Suprapubic skin (tissue), 4 donors: ENCODE results near the gene NEDD9. TPM values are rescaled to one million over a fixed set of nuclear protein-coding genes. Genes with fewer than 3 reads are reported as not detected.

Source experiments
- DNase-seq, 2 donors: peaks; one replicate each; pipeline ENCODE4 v3.0.0-alpha.2; 2019; ENCODE audit warnings: low spot score in 2 of 2
- H3K27ac ChIP-seq: fragments of 200-600 bp; sonication (generic); one replicate; pipeline ENCODE4 v1.5.1; 2019
- H3K27me3 ChIP-seq: fragments of 200-600 bp; sonication (generic); one replicate; pipeline ENCODE4 v1.5.1; 2019
- H3K36me3 ChIP-seq: fragments of 200-600 bp; sonication (generic); one replicate; pipeline ENCODE4 v1.5.1; 2019
- H3K4me1 ChIP-seq: fragments of 200-600 bp; sonication (generic); one replicate; pipeline ENCODE4 v1.5.1; 2019
- H3K4me3 ChIP-seq: fragments of 200-600 bp; sonication (generic); one replicate; pipeline ENCODE4 v1.5.1; 2019; ENCODE audit warnings: mild to moderate bottlenecking
- H3K9me3 ChIP-seq: fragments of 200-600 bp; sonication (generic); one replicate; pipeline ENCODE4 v1.5.1; 2019
- EP300 ChIP-seq: sonication (generic); formaldehyde crosslinking; IDR thresholded peaks from one replicate; pipeline ENCODE4 v1.6.1; 2017; ENCODE audit warnings: antibody characterized with exemption
- POLR2A ChIP-seq, 2 donors: fragments of 450-650 bp; IDR thresholded peaks; one replicate each; pipeline ENCODE4 v1.6.1; 2017; ENCODE audit warnings: antibody characterized with exemption in 2 of 2, mild to moderate bottlenecking in 2 of 2, moderate library complexity in 2 of 2
- POLR2AphosphoS5 ChIP-seq, 3 donors: sonication (generic); formaldehyde crosslinking; IDR thresholded peaks; one replicate each; pipeline ENCODE4 v1.6.1; 2017; ENCODE audit warnings: antibody characterized with exemption in 3 of 3
- WGBS: methylation state at CpG from one replicate; pipeline ENCODE4 v1.1.5; 2018; 5-methylcytosine and 5-hydroxymethylcytosine counted together
- total RNA-seq, 4 donors: library from RNA; depleted of rRNA; stranded (reverse); fragments of >200 nt; gene quantifications; one replicate each; pipeline ENCODE4 v1.1.0, GENCODE V29; 2016
- TF ChIP-seq, protein P1 (sequence below), 2 donors: fragments of 200-600 bp in 1 of 2; fragments of 450-650 bp in 1 of 2; sonication (generic) in 1 of 2; IDR thresholded peaks; one replicate each; pipeline ENCODE4 v1.5.1; 2016 to 2019; ENCODE audit warnings: antibody characterized with exemption in 2 of 2, mild to moderate bottlenecking in 1 of 2, moderate library complexity in 1 of 2

The NEDD9 gene
- total RNA-seq, 4 donors from 2014 or later = 18.3 to 29.8 (median 22.4) TPM

DNA sequence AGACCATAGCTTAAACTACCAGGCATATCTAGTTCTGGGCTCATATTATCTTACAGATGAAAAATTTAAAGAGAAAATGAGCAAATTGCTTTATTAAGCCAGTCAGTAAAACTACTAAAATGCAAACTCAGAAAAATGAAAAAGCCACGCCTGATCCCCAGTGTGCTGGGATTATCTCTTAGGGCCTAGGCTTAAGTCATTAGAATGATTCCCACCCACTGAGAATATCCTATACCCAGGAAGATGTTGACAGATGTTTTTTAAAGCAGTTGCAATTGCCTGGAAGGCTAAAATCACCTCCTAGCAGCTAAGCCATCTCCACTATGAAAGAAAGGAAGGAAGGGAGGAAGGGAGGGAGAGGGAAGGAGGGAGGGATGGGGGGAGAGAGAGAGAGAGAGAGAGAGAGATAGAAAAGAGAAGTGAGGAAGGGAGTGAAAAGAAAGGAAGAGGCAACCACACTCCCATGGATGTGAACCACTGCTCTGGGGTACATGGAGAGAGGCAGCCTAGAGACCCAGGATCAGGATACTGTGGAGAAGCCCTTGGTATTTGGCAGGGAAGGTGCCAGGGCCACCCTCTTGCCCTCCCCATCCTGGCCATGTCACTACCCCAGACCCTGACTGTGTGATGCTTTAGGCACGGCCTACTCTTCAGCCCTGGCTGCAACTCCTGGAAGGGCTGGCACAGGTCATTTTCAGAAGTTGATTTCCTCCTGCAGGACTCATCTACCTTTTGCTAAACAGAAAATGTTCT is 21.9 kb downstream of the NEDD9 start:
- peaks cover 4% of the 10 kb centered on the region for H3K36me3 ChIP-seq
- H3K4me1 ChIP-seq = peaks cover 94% of the 10 kb centered on the region
- WGBS = 75% methylated on average over 2 of the region's 2 CpGs
- TF ChIP-seq, protein P1, sequence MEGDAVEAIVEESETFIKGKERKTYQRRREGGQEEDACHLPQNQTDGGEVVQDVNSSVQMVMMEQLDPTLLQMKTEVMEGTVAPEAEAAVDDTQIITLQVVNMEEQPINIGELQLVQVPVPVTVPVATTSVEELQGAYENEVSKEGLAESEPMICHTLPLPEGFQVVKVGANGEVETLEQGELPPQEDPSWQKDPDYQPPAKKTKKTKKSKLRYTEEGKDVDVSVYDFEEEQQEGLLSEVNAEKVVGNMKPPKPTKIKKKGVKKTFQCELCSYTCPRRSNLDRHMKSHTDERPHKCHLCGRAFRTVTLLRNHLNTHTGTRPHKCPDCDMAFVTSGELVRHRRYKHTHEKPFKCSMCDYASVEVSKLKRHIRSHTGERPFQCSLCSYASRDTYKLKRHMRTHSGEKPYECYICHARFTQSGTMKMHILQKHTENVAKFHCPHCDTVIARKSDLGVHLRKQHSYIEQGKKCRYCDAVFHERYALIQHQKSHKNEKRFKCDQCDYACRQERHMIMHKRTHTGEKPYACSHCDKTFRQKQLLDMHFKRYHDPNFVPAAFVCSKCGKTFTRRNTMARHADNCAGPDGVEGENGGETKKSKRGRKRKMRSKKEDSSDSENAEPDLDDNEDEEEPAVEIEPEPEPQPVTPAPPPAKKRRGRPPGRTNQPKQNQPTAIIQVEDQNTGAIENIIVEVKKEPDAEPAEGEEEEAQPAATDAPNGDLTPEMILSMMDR (IDR thresholded peaks at IDR 0.05) = no peak
- TF ChIP-seq EP300 (no peak), POLR2AphosphoS5 (IDR thresholded peaks at IDR 0.05) (no peak), POLR2A (IDR thresholded peaks at IDR 0.05) (no peak)
- H3K4me3 ChIP-seq = no peak overlapping the region
- H3K27me3 ChIP-seq = no peaks in the 10 kb centered on the region
- DNase-seq = no peak
- peak overlapping the region; percentile 42 for H3K27ac ChIP-seq
- no peaks in the 10 kb centered on the region for H3K9me3 ChIP-seq

DNA sequence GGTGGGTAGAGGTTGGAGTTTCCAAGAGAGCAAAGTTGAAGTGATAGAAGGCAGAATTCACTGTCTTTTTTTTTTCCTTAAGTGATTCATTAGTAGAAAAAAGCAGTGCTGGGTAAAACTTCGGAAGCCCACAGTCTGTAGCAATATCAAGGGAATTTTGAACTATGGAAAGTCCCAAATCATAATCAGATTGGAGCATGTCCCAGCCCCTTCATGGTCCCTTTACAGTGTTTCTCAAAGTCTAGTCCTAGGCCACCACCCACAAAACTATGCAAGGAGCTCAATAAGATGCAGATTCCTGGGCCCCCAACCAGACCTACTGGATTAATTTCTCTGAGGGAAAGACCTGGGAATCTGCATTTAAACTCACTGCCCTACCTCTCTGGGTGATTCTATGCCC is 22.6 kb downstream of the NEDD9 start:
- peaks cover 88% of the 10 kb centered on the region for H3K4me1 ChIP-seq
- H3K4me3 ChIP-seq = no peak overlapping the region
- TF ChIP-seq EP300 = no peak
- WGBS = 43% methylated on average over 1 of the region's 1 CpG
- no peaks in the 10 kb centered on the region for H3K27me3 ChIP-seq
- no peaks in the 10 kb centered on the region for H3K9me3 ChIP-seq
- H3K27ac ChIP-seq = no peak overlapping the region
- DNase-seq = no peak
- peaks cover 4% of the 10 kb centered on the region for H3K36me3 ChIP-seq

DNA sequence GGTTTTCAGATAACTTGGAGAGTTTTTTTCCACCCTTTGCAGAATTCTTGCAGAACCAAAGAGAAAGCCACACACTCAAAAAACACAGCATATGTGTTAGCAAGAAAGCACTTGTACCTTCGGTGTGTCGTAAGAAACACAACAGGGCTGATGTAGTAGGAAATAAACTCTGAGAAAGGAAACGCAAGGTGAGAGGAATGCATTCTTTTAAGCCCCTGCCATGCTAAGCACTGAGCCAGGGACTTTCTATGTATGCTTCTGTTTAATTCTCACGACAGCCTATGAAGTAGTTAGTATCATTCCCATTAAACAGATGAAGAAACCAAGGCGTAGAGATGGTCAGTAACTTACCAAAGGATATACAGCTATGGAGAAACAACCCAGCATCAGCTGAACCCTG is 23.1 kb downstream of the NEDD9 start:
- H3K36me3 ChIP-seq = peaks cover 4% of the 10 kb centered on the region
- TF ChIP-seq EP300 (no peak), POLR2A (IDR thresholded peaks at IDR 0.05) (no peak), POLR2AphosphoS5 (IDR thresholded peaks at IDR 0.05) (no peak)
- TF ChIP-seq, protein P1 (IDR thresholded peaks at IDR 0.05) = no peak

DNA sequence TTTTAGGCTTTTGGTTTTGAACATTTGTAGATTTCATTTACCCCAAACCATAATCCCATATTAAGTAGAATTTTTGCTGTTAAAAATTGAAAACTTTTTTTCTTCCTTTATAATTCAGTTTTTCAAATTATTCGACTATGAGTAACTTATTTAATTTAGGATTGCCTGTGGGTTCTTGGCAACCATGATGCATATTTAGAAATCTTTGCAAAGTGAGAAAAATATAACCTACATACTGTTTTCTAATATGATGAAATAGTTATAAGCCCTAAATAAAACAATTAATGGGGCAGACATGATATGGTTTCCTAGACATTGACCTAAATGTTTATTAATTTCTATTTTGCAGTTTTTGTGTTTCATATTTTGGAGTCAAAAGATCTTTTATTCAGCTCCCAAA is 23.6 kb downstream of the NEDD9 start:
- TF ChIP-seq EP300 = no peak
- TF ChIP-seq, protein P1 (IDR thresholded peaks at IDR 0.05) = no peak
- TF ChIP-seq POLR2AphosphoS5 (IDR thresholded peaks at IDR 0.05) = no peak
- TF ChIP-seq POLR2A (IDR thresholded peaks at IDR 0.05) = no peak
- H3K4me3 ChIP-seq = no peak overlapping the region
- DNase-seq = no peak
- WGBS = 33% methylated on average over 1 of the region's 1 CpG
- peaks cover 4% of the 10 kb centered on the region for H3K36me3 ChIP-seq
- no peaks in the 10 kb centered on the region for H3K27me3 ChIP-seq
- peaks cover 78% of the 10 kb centered on the region for H3K4me1 ChIP-seq
- H3K9me3 ChIP-seq = no peaks in the 10 kb centered on the region
- no peak overlapping the region for H3K27ac ChIP-seq

More for the DNA sequence above, 23.1 kb downstream of the NEDD9 start:
- no peak for DNase-seq
- Histone ChIP-seq H3K27ac (no peak overlapping the region), H3K4me1 (peaks cover 83% of the 10 kb centered on the region), H3K9me3 (no peaks in the 10 kb centered on the region), H3K27me3 (no peaks in the 10 kb centered on the region), H3K4me3 (no peak overlapping the region)
- WGBS = 52% methylated on average over 5 of the region's 5 CpGs

DNA sequence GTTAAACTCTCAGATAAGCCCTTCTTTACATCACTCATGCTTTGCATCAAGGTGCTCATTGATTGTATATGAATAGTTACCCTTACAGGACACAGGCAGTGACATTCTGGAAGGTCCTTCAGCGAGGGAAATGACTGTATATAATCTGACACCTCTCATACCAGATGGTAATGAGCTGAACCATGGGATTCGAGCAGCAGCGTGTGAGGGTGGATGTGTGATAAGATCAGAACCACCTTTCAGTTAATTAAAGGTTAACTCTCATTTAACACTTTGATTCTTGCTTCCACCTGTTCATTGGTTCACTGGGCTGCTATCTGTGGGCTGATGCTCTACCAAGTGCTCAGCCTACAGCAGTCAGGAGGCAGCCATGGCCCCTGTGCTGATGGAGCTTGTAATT is 24.2 kb downstream of the NEDD9 start:
- Histone ChIP-seq H3K4me3 (no peak overlapping the region), H3K36me3 (peaks cover 4% of the 10 kb centered on the region), H3K9me3 (no peaks in the 10 kb centered on the region), H3K27me3 (no peaks in the 10 kb centered on the region), H3K4me1 (peaks cover 72% of the 10 kb centered on the region), H3K27ac (no peak overlapping the region)
- no peak for TF ChIP-seq POLR2A (IDR thresholded peaks at IDR 0.05)
- no peak for TF ChIP-seq POLR2AphosphoS5 (IDR thresholded peaks at IDR 0.05)
- no peak for TF ChIP-seq EP300
- TF ChIP-seq, protein P1 (IDR thresholded peaks at IDR 0.05) = no peak
- no peak for DNase-seq
- 62% methylated on average over 3 of the region's 3 CpGs for WGBS
